HG02763 (cell line): Measurements from ENCODE around the gene ZSWIM4.
"Not testable (repeated sequence)": the region's sequence is repeated elsewhere in the genome, so short reads cannot be mapped to it uniquely, and the experiment has no call there.

ENCODE experiments used
- ATAC-seq: cut with Tn5 transposase; IDR thresholded peaks from one replicate; pipeline ENCODE4 v1.9.1; 2021; ENCODE audit warnings: mild to moderate bottlenecking, moderate library complexity; ENCODE audit not compliant: unreplicated experiment

The ZSWIM4 gene

DNA sequence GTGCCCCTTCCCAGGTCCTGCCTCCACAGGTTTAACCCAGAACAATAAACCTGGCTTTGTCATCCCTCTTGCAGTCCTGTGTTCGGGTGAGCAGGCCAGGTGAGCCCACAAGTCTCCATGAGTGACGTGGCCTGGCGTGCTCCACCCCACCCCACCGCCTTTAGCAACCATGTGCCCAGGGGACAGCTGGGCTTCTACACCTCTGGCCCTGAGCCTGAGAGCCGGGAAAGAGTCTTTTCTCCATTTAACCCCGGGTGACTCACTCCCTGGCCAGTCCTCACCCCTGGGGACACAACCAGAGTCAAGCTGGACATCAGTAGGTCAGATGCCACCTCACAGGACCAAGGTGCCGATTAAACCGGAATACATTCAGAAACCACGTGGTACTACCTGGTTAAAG lies 16.8 kb upstream of the ZSWIM4 start:
- no peak for ATAC-seq

GRCh38 chr19:13778847-13779246 lies 16.4 kb upstream of the ZSWIM4 start:
- no peak for ATAC-seq

- ATAC-seq = not testable (repeated sequence)
Measured at GRCh38 chr19:13779794-13780193, 15.4 kb upstream of the ZSWIM4 start.

DNA sequence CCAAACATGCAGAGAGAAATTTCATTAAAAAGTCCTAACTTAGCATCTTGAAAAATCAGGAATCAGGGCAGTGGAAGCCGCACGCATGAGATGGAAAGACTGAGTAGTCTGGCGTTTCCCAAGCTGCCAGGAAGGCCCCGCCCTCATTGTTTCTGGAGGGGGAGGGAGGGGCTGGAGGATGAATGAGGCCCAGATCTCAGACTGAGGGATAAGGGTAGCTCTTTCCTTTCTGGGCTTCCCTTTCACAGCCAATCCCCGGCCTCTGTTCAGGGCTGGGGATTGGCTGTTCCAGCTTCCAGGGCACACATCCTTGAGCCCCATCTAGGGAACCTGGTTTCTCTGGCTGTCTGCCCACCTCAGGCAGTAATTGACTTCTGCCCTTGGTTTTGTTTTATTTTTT lies 13.7 kb upstream of the ZSWIM4 start:
- no peak for ATAC-seq

GRCh38 chr19:13782537-13782936 lies 12.7 kb upstream of the ZSWIM4 start:
- ATAC-seq = no peak

- no peak for ATAC-seq
Measured at GRCh38 chr19:13783565-13784500, 11.4 kb upstream of the ZSWIM4 start.

GRCh38 chr19:13784731-13785452 lies 10.4 kb upstream of the ZSWIM4 start:
- no peak for ATAC-seq

DNA sequence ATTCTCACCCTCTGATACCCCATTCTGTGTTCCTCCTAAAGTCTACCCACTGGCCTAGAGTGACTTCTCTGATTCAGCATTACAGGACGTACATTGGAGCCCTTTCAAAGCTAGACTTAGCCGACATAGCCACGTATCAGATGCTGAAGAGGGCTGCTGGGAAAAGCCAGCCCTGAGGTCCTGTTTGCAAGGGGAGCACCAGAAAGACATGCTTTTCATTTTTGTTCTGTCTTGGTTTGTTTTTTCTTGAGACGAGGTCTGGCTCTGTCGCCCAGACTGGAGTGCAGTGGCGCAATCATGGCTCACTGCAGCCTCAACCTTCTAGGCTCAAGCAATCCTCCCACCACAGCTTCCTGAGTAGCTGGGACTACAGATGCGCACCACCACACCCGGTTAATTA lies 6.3 kb upstream of the ZSWIM4 start:
- no peak for ATAC-seq

DNA sequence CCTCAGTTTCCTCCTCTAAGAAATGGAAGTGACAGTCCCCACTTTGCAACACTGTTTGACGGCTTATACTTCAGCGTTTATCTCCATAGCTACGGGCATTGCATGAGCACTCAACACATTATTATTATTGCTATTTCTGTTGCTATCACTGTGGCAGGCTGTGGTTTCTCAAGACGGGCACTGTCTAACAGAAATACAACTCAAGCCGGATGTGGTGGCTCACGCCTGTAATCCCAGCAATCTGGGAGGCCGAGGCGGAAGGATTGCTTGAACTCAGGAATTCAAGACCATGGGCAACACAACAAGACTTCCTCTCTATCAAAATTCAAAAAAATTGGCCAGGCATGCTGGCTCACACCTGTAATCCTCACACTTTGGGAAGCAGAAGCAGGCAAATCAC lies 4.9 kb upstream of the ZSWIM4 start:
- ATAC-seq = no peak

- ATAC-seq = not testable (repeated sequence)
Measured at GRCh38 chr19:13793317-13793716, 1.9 kb upstream of the ZSWIM4 start.

DNA sequence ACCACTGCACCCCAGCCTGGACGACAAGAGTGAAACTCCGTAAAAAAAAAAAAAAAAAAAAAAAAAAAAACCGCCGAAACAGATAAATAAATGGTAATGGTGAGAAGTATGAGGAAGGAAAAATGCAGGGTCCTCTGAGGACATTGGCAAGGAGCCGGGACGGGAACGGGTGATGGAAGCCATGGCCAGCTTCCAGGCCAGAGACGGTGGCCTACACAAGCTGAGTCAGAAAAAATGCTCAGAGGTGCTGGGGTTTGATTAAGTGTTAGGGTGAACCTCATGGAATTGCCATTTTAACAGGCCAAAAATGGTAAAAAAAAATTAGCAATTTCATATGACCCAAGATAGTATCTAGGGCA lies 866 bp upstream of the ZSWIM4 start:
- no peak for ATAC-seq

DNA sequence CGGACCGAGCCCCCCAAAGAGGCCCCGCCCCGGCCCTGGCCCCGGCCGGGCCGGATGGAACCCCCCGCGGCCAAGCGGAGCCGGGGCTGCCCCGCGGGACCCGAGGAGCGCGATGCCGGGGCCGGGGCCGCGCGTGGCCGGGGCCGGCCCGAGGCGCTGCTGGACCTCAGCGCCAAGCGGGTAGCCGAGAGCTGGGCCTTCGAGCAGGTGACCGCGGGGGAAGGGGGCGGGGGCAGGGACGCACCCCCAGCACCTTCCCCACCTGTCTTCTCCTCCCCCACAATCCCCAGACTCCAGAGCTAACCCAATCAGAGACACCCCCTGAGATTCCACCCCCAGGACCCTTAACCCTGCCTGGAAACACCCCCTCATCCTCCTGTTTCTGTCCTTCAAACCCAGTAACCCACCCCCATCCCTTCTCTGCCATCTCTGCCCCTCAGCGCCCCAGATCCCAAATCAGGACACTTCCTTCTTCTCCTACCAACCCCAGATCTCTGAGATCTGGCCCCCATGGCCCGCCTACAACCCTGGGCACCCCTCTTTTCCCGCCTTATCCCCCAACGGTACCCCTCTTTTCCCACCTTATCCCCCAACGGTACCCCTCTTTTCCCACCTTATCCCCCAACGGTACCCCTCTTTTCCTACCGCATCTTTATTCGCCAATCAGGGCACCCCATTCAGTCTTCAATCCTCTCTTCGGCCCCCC lies 505 bp downstream of the ZSWIM4 start:
- ATAC-seq = peak; percentile 26

DNA sequence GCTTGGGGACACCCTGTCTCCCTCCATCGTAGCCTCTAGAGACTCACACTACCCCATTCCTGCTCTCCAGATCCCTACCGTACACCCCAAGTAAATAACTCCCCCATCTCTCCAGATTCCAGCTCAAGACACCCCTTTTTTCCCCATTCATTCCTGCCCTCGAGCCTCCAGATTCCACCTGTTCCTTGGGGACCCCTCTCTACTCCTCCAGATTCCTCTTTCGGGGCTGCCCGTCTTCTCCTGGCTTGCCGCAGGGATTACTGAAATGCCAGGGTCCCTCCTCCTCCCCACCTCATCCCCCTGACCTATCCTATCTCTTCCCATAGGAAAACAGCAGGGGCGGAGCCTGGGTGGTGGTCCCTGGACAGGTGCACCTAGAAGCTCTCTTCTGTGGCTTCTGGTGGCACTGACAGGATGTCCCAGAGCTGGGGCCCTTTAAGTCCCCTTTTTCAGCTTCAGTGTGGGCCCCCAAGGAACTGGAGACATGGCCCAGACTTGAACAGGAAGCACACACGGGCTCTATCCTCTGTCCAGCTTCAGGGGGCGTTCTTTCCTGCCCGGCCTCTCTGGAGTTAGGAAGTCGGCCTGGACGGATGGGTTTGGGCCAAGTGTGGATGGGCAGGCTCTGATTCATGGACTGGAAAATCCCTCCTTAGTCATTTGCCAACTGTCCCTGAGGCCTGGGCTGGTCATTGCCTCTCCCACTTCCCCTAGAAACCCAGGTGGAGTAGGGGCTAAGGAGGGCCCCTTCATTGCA lies 1.2 kb downstream of the ZSWIM4 start:
- ATAC-seq = no peak

GRCh38 chr19:13797058-13797440 lies 1.8 kb downstream of the ZSWIM4 start:
- ATAC-seq = no peak

- no peak for ATAC-seq
Measured at GRCh38 chr19:13797870-13798269, 2.6 kb downstream of the ZSWIM4 start.

DNA sequence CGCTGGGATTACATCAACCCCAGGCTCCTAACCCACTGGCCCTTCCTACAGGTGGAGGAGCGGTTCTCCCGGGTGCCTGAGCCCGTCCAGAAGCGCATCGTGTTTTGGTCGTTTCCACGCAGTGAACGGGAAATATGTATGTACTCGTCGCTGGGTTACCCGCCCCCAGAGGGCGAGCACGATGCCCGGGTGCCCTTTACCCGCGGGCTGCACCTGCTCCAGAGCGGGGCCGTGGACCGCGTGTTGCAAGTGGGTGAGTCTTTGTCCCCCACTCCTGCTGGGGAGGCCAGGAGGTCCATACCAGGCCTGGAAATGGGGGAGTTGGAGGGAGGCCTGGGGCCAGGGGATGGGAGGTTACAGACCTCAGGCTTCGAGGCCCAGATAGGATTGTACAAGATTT lies 4.4 kb downstream of the ZSWIM4 start:
- no peak for ATAC-seq

GRCh38 chr19:13803038-13803437 lies 7.8 kb downstream of the ZSWIM4 start:
- no peak for ATAC-seq

GRCh38 chr19:13804830-13805683 lies 9.8 kb downstream of the ZSWIM4 start:
- no peak for ATAC-seq

- no peak for ATAC-seq
Measured at GRCh38 chr19:13806728-13807127, 11.5 kb downstream of the ZSWIM4 start.

DNA sequence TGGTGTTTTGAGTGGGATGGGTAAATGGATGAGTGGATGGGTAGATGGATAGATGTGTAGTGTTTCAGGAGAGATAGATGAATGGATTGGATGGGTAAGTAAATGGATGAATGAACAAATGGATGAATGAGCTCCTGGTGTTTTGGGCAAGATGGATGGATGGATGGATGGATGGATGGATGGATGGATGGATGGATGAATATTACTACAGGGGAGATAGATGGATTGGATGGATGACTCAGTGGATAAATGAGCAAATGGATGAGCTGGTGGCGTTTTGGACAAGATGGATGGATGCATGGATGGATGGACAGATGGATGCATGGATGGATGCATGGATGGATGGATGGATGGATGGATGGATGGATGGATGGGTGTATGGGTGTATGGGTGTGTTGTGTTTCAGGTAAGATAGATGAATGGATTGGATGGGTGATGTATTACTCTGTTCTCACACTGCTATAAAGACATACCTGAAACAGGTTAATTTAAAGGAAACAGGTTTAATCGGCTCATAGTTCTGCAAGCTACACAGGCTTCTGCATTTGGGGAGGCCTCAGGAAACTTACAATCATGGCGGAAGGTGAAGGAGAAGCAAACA lies 12.3 kb downstream of the ZSWIM4 start:
- ATAC-seq = no peak
